ENCODE measurements around the gene SOWAHA.
"Not testable (repeated sequence)": the region's sequence is repeated elsewhere in the genome, so short reads cannot be mapped to it uniquely, and the experiment has no call there.

The SOWAHA gene

GRCh38 chr5:132827943-132828673 is 15.0 kb downstream of the SOWAHA start:
- no peak for DNase-seq

GRCh38 chr5:132828846-132829494 is 15.9 kb downstream of the SOWAHA start:
- DNase-seq: no peak

GRCh38 chr5:132829742-132830435 is 16.8 kb downstream of the SOWAHA start:
- peak; percentile 46 for DNase-seq

- no peak for DNase-seq
Measured at GRCh38 chr5:132830436-132831094, 17.5 kb downstream of the SOWAHA start, which contains the start of gene SHROOM1. SHROOM1 (minus strand) TSS chr5:132830647; CDS start chr5:132826140, 4,507 bp downstream.

GRCh38 chr5:132831095-132831860 is 18.2 kb downstream of the SOWAHA start:
- DNase-seq: no peak

GRCh38 chr5:132832612-132833011 is 19.5 kb downstream of the SOWAHA start:
- no peak for DNase-seq

- no peak for DNase-seq
Measured at GRCh38 chr5:132834057-132834456, 21.0 kb downstream of the SOWAHA start.

- DNase-seq: no peak
Measured at GRCh38 chr5:132836852-132837251, 23.8 kb downstream of the SOWAHA start.

- no peak for DNase-seq
Measured at GRCh38 chr5:132837868-132838267, 24.8 kb downstream of the SOWAHA start.

- DNase-seq: no peak
Measured at GRCh38 chr5:132838516-132839282, 25.6 kb downstream of the SOWAHA start.

- DNase-seq: no peak
Measured at GRCh38 chr5:132839426-132840301, 26.6 kb downstream of the SOWAHA start.

- no peak for DNase-seq
Measured at GRCh38 chr5:132840313-132840712, 27.2 kb downstream of the SOWAHA start.

- no peak for DNase-seq
Measured at GRCh38 chr5:132840896-132841295, 27.8 kb downstream of the SOWAHA start.

- no peak for DNase-seq
Measured at GRCh38 chr5:132841305-132841704, 28.2 kb downstream of the SOWAHA start.

GRCh38 chr5:132848270-132848669 is 35.2 kb downstream of the SOWAHA start:
- no peak for DNase-seq

GRCh38 chr5:132849347-132849746 is 36.2 kb downstream of the SOWAHA start:
- no peak for DNase-seq

- DNase-seq: no peak
Measured at GRCh38 chr5:132850066-132850465, 37.0 kb downstream of the SOWAHA start.

- DNase-seq: no peak
Measured at GRCh38 chr5:132853323-132853722, 40.2 kb downstream of the SOWAHA start.

- no peak for DNase-seq
Measured at GRCh38 chr5:132853790-132854189, 40.7 kb downstream of the SOWAHA start.

- no peak for DNase-seq
Measured at GRCh38 chr5:132854301-132854700, 41.2 kb downstream of the SOWAHA start.

- not testable (repeated sequence) for DNase-seq
Measured at GRCh38 chr5:132854992-132855391, 41.9 kb downstream of the SOWAHA start.
